ENCODE results near the gene NAXE.

- TF ChIP-seq CTCF (IDR thresholded peaks at IDR 0.05; ENCODE audit: borderline replicate concordance, extremely low read depth, low read length, poor library complexity, severe bottlenecking) (no peak), EZH2 (IDR thresholded peaks at IDR 0.05; ENCODE audit: borderline replicate concordance, low read depth, low read length, severe bottlenecking) (no peak)
These were observed 18.9 kb upstream of the NAXE start for GRCh38 chr1:156572663-156573018.
